Activated CD4-positive, CD25-positive, alpha-beta regulatory T cell treated with anti-CD3 and anti-CD28 coated beads, Interleukin-2, amount 50 U/mL, for 24 hours (primary cell): ENCODE measurements around the gene FUT6.
"Not testable (repeated sequence)": the region's sequence is repeated elsewhere in the genome, so short reads cannot be mapped to it uniquely, and the experiment has no call there.

Source experiments
- ATAC-seq, 2 donors: fragments of 150-1000 bp; cut with Tn5 transposase; one replicate each; pipeline ENCODE4 v1.10.0; 2021; ENCODE audit warnings: mild to moderate bottlenecking in 1 of 2, moderate library complexity in 1 of 2

FUT6 gene

DNA sequence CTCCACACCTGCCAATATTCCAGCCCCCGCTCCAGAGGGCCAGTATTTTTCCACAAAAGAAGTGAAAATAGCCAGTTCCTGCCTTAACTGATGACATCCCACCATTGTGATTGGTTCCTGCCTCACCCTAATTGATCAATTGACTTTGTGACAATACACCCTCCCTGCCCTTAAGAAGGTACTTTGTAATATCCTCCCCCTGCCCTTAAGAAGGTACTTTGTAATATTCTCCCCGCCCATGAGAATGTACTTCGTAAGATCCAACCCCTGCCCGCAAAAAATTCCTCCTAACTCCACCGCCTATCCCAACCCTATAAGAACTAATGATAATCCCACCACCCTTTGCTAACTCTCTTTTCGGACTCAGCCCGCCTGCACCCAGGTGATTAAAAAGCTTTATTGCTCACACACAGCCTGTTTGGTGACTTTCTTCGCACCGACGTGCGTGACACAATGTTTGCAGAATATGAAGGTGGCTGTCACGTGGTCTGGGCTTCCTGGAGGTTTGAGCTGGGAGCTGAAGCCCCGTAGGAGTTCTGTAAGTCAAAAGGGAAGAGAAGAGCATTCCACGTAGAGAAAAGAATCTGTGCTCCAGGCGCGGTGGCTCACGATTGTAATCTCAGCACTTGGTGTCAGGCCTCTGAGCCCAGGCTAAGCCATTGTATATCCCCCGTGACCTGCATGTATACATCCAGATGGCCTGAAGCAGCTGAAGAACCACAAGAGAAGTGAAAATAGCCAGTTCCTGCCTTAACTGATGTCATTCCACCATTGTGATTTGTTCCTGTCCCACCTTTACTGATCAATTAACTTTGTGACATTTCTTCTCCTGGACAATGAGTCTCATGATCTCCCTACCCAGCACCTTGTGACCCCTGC is 17.9 kb upstream of the FUT6 start:
- ATAC-seq: no peak

GRCh38 chr19:5855151-5855550 is 15.6 kb upstream of the FUT6 start:
- not testable (repeated sequence) for ATAC-seq

DNA sequence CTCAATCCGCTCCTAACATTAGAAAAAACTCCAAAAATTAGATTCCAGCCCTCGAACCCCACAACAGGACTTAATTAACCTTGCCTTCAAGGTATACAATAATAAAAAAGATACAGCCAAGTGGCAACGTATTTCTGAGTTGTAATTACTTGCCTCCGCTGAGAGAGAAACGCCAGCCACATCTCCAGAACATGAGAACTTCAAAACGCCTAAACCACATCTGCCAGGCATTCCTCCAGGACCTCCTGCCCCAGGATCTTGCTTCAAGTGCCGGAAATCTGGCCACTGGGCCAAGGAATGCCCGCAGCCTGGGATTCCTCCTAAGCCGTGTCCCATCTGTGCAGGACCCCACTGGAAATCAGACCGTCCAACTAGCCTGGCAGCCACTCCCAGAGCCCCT is 14.6 kb upstream of the FUT6 start:
- ATAC-seq: not testable (repeated sequence)

GRCh38 chr19:5851302-5851701 is 11.8 kb upstream of the FUT6 start, which contains the start of gene FUT3:
TSS of gene FUT3 (minus strand) at chr19:5851449.
- no peak for ATAC-seq

DNA sequence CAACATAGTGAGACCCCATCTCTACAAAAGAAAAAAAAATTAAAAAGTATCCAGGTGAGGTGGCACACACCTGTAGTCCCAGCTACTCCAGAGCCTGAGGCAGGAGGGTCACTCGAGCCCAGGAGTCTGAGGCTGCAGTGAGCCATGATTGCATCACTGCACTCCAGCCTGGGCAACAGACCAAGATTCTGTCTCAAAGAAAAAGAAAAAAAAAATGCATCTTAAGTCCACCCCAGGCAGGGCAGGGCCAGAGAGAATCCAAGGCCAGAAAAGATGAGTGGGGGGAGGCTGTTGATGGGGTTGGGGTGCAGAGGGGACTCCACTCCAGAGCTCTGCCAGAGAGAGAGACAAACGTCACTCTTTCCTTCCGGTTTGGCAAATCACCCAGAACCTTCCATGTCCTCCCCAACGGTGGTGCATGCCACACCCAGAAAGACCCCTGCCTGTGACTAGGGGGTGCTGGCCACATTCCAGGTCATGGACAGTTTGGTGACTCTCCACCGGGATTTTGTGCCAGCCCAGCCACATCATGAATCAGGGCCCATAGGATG is 11.3 kb upstream of the FUT6 start:
- no peak for ATAC-seq

DNA sequence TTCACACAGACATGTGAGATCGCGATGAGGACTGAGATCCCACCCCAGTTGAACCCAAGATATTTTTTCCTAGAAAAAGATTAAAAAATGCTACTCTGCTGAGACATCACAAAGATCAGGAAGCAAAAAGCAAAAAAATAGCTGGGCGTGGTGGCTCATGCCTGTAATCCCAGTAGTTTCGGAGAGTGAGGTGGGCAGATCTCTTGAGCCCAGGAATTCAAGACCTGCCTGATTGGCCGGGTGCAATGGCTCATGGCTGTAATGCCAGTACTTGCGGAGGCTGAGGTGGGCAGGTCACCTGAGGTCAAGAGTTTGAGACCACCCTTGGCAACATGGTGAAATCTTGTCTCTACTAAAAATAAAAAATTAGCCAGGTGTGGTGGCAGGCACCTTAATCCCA is 10.7 kb upstream of the FUT6 start:
- no peak for ATAC-seq

DNA sequence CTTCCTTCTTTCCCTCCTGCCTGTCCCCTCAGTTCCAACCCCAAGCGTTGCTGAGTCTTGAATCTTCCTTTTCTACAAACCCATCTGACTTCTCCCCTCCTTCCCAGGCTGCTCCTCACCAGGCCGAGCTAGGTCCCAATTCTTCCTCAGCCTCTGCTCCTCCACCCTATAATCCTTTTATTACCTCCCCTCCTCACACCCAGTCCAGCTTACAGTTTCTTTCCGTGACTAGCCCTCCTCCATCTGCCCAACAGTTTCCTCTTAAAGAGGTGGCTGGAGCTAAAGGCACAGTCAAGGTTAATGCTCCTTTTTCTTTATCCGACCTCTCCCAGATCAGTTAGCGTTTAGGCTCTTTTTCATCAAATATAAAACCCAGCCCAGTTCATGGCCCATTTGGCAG is 9.1 kb upstream of the FUT6 start:
- not testable (repeated sequence) for ATAC-seq

DNA sequence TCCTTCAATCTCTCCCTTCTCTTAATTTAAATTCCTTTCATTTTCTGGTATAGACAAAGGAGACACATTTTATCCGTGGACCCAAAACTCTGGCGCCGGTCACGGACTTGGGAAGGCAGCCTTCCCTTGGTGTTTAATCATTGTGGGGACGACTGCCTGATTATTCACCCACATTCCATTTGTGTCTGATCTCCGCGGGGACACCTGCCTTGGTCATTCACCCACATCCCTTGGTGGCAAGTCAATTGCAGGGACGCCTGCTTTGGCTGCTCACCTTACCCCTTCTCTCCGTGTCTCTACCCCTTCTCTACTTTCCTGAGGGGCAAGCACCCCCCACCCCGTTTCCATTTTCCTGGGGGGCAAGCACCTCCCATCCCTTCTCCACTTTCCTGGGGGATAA is 8.3 kb upstream of the FUT6 start:
- not testable (repeated sequence) for ATAC-seq

- ATAC-seq: no peak
Observed at GRCh38 chr19:5844456-5845433, 5.2 kb upstream of the FUT6 start.

DNA sequence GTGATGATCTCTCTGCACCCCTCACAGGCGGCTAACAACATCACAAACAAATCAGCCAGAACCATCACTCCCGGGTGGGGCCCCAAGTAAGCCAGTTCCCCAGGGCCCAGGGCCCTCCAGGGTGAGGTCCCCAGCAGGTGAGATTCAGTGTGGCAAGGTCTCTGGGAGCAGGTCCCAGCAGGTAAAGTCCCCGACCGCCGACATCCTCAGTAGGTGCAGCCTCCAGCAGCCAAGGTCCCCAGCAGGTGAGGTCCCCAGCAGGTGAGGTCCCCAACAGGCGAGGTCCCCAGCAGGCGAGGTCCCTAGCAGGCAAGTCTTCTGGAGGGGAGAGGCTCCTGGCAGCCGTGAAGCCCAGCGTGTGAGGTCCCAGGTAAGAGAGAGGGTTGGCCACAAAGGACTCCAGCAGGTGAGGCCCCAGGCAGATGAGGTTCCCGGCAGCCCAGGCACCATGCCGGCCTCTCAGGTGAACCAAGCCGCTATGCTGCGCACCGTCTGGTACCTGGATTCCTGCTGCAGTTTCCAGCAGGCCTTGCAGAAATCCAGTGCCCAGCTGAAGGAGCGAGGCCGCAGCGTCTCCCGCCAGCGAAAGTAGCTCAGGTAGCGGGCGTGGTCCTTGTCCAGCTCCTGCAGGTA is 3.9 kb upstream of the FUT6 start:
- ATAC-seq: no peak

DNA sequence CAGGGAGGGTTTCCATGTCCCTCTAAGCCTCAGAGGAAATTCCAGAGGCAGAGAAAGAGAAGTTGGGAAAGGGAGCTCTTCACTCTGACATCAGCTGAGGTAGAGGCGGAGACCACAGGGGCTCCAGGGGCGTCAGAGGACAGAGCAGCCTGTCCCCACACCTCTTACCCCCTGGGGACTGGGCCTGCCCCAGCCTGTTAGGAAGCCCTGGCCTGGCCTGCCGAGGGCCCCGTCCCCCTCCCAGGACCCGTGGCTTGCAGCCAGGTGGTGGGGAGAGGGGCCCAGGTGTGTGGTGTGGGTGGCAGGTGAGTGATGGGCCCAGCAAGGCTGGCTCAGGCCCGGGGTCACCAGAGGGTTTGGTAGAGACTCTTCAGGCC is 2.2 kb upstream of the FUT6 start:
- not testable (repeated sequence) for ATAC-seq

DNA sequence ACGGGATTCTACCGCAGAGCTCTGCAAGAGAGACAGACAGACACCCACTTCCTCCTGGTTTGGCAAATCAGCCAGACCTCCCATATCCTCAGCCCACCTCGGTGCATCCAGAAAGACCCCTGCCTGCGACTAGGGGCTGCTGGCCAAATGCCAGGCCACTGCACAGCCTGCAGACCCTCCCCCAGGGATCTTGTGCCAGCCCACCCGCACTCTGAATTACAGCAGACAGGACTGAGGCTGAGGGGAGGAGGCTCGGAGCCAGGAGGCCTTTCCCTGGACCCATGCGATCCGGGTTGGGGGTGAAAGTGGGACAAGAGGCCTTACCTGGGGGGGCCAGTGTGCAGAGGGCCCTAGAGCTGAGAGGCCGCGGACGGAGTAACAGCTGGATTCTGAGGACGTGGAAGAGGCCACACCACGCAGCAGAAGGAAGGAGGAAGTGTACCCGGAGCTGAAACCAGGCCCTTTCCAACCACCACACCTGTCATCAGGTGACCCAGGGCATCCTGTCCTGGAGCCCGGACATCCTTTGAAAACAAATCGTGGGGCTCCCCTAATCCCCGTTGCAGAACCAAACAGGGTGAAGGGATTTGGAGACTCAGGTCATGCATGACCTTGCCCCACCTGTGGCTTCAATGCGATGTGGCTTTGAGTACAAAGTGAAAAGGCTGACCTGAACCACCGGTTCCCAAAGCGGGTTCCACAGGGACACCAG is 993 bp downstream of the FUT6 start:
- ATAC-seq: no peak

- ATAC-seq: no peak
Observed at GRCh38 chr19:5837761-5838352, 1.6 kb downstream of the FUT6 start.

DNA sequence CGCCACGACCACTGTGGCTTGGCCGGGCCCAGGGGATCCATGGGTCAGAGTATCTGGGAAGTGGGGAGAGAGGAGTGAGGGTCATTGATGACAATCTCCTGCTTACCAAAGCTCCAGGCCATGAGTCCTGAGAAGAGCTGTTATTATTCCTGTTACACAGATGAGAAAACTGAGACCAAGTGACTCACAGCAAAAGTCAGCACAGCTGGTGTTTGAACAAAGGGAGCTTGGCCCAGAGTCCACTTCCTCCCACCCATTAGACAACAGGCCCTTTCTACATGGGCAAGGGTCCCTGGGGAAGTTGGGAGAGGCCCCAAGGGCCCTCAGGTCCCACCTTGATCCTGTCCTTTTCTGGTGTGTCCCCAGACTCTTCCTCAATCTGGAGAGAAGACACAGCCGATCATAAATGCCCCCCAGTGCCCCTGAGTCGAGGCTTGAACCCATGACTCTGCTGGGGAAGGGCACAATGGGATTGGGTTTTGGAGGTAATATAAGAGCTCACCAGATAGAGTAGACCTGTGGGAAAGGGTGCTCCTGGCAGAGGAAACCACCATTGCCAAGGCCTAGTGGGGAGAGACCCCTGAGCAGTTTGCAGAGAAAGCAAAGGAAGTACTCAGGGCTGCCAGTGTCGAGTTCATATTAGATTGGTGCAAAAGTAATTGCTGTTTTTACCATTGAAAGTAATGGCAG is 6.8 kb downstream of the FUT6 start:
- ATAC-seq: no peak

DNA sequence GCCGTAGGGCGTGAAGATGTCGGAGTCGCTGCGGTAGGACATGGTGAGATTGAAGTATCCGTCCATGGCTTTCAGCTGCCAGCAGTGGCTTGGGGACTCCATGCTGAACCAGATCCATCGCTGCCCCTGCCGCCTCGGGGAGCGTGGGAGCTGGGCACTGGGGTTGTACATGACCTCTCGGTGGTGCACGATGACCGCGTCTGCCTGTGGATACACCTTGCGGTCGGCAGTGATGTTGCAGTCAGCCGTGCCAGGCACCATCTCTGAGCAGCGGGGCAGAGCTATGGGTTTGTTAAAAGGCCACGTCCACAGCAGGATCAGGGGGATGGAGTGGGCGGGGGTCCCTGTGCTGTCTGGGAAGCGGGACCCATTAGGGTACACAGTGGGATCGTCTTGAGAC is 7.4 kb downstream of the FUT6 start:
- no peak for ATAC-seq

GRCh38 chr19:5831159-5831558 is 8.3 kb downstream of the FUT6 start:
- ATAC-seq: no peak

- no peak for ATAC-seq
Observed at GRCh38 chr19:5829567-5830310, 9.8 kb downstream of the FUT6 start.

- no peak for ATAC-seq
Observed at GRCh38 chr19:5828661-5829566, 10.6 kb downstream of the FUT6 start.
